ENCODE results near the gene ANKRD12.
"Not testable (repeated sequence)": the region's sequence is repeated elsewhere in the genome, so short reads cannot be mapped to it uniquely, and the experiment has no call there.

The ANKRD12 gene
- total RNA-seq, result 370 reads per million, percentile 97 among the genes with 10 or more reads in this experiment

DNA sequence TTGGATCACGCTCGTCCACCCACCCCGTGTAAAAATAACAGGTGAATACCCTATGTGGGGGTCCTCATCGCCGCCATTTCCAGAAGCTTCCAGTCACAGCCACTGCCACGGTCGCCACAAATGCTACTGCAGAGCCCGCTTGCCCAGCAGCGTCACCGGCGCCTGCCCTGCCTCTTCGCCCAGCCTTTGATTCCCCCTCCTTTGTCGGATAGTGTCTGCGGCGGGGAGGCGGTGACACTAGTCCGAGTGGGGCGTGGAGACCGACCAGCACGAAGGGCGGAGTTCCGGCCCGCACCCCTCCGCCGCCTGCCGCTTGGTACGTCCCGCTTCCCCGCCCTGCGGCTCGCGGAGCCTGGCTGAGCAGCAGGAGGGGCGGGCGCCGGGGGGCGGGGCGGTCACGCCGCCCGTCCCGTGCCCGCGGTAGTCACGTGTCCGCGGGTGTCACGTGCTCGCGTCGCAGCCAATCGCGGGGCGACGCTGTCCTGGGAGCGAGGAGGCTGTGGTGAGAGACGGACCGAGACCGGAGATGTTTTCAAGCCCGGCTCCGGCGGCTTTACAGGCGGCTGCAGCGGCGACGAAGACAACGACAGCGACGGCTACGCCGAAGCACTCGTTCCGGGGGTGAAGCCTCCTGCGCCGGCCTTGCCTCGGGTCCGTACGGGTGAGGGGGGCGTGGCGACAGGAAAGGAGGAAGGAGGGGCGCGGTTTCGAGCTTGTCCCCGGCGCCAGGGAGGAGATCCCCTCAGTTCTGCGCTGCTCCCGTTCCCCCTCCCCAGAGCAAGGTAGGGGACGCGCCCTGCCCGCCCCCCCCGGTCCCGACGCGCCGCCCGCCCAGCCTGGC lies at the start of gene ANKRD12:
TSS of gene ANKRD12 (plus strand) at position 467 of the 841 bp plus-strand sequence. CDS start 45,652 bp downstream, outside the sequence.
- DNase-seq, result peak; percentile 93

DNA sequence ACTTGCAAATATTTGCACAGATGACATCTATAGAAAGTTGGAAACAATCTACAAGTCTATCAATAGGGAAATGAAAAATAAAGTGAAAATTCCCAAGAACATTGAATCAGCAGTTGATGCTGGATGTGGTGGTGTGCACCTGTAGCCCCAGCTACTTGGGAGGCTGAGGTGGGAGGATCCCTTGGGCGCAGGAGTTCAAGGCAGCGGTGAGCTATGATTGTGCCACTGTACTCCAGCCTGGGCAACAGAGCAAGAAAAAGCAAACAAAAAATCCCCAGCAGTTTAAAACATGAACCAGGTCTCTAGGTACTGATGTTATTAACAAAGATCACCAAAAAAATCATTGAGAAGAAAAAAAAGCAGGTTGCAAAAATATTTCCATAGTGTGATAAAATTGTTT lies 49.4 kb upstream of the ANKRD12 start:
- no peak for DNase-seq

DNA sequence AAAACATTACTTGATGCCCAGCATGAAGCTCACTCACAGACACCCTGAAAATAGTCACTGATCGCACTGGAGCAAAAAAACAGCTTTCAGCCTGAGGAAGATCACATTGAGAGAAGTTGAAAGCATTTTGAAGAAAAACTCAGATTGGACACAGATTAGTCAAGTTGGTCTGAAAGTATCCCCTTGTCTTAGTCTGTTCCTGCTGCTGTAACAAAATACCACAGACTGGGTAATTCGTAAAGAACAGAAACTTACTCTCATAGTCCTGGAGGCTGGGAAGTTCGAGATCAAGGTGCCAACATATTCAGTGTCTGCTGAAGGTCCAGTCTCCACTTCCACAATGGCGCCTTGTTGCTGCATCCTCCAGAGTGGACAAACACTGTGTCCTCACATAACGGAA lies 48.3 kb upstream of the ANKRD12 start:
- no peak for DNase-seq

DNA sequence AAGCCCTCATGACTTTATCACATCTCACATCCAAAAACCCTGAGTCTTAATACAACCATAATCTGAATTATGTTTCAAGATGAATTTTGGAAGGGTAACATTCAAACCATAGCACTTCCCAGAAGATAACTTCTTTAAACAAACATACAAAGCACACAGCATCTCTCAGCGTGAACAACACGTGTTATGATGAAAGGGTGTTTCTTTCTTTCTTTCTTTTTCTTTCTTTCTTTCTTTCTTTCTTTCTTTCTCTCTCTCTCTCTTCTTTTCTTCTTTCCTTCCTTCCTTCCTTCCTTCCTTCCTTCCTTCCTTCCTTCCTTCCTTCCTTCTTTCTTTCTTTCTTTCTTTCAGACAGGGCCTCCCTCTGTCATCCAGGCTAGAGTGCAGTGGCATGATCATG lies 47.9 kb upstream of the ANKRD12 start:
- not testable (repeated sequence) for DNase-seq

DNA sequence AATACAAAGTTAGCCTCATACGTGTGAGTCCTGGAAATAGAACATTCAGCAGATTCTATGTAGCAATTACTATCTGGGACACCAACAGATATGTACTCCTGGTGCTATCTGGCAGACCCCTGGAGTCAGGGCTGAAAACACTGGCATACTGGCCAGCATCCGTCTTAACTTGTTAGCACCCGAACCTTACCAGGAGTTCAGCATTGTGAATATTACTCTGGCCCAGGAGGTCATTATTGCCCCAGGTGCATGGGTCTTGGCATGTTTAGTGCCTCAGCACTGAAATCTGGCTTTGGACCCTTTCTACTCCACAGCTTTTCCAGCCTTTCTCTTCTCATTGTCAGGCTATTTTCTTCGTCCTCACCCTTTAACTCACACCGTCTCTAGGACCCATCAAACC lies 46.0 kb upstream of the ANKRD12 start:
- no peak for DNase-seq

DNA sequence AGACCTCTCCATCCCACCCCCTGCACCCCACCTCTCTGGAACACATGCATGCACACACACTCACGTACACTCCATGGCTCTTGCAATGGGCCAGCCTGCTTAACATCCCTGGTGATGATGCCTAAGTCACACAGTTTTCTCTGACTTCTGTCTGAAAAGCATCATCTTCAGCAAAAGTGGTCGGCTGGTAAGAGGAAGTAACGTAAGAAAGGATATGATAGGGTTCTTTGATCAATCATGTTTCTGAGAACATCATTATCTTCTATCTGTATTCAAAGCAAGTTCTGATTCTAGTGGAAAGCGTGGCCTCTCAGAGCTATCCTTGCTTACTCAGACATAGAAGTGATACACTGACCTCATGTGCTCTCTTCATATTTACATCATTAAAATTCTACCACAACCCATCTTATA lies 45.5 kb upstream of the ANKRD12 start:
- peak; percentile 29 for DNase-seq

DNA sequence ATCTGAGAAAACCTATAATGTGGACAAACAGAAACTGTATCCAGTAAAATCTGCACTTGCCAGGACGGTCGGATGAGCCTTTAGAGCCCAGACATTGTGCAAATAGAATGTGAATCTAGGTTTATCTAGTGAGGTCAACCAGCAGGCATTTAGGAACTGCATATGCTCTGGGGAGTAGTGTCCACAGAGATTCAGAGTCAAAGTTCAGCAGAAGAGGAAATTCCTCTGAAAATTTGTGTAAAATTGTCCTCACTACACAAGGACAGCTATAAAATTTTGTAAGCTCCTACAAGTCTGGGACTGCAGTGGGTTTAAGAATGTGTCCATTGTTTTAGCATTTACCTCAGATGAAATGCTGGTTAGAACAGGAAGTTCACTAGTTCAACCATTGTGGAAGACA lies 43.9 kb upstream of the ANKRD12 start:
- no peak for DNase-seq

DNA sequence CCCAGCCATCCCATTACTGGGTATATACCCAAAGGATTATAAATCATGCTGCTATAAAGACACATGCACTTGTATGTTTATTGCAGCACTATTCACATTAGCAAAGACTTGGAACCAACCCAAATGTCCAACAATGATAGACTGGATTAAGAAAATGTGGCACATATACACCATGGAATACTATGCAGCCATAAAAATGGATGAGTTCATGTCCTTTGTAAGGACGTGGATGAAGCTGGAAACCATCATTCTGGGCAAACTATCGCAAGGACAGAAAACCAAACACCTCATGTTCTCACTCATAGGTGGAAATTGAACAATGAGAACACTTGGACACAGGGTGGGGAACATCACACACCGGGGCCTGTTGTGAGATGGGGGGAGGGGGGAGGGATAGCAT lies 43.5 kb upstream of the ANKRD12 start:
- not testable (repeated sequence) for DNase-seq

DNA sequence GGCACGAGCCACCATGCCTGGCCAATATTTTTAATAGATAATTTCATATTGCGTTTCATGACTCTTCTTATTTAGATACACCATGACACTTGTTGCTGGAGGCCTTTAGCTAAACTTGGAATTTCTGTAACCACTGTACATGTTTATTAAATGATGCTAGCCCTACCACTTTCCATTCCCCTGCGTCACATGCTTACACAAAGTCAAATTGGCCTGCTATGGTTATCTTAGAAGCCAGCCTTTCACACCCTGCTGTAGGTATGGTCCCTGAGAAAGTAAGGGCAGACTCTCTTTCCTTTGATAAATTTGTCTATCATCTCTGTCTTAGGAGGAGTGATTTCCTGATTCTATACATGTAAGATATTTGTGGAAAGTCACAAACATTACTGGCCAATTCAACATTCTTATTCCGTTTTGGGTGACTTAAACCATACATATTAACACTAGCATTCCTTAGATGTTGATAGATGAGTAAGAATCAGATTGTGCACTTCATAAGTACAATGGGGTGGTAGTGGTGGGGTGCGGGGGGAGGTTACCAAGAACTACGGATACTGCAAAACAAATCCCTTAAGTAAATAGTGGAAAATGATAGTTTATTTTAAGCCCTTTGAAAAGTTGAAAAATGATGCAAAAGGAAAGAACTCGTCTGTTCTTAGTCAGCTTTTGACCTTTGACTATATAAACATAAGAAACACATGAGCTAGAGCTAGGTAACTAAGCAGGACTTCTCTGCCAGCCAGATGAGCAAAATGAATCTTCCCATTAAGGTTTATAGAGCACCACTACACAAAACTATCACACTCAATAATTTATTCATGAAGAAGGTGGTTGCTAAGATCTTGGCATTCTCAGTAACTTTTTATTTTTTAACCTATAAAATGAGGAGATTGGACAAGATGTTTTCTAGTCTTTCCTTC lies 42.0 kb upstream of the ANKRD12 start:
- no peak for DNase-seq

DNA sequence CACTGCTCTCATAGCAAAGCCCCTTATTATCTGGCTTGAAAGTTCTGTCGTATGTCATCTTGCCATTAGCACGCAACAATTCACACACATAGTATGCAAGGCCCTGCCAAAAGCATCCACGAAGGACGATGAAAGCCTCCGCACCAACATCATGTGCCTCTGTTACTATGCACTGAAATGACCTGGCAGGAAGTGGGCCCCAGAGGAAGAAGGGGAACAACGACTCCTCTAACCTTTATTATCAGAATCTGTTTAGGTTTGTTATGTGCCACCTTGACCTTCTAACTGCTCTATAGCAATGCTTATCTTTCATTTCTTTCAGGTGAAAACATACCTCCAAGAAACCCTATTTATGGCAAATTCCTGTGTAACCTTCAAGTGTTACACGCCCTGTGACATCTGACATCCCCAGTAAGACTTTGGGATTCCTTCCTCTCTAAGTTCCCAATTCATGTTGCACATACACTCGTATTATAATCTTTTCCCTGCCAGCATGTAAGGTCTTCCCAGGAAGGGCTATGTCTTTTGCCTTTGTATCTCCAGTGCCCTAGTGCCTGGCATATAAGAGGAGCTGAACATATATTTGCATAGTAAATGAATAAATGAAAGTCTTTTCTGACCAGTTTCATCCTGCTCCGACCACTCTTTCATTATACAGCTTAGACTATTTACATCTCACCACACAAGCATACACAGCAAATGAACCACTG lies 41.1 kb upstream of the ANKRD12 start:
- DNase-seq, result peak; percentile 34

DNA sequence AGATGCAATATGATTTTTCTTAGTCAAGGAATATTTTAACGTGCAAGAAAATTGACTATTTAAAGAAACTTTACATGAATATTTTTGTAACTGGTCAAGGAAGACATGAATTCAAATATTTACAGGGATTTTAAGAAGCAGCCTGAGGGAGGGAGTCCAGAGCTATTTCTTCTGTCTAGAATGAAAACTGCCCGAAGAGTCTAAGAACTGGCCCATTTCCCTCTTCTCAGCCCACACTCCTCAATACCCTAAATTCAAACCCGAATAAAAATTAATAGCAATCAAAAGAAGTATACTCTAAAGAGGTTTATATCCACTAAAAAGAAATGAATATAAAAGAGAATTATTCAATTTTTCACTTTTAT lies 40.6 kb upstream of the ANKRD12 start:
- DNase-seq, result no peak

DNA sequence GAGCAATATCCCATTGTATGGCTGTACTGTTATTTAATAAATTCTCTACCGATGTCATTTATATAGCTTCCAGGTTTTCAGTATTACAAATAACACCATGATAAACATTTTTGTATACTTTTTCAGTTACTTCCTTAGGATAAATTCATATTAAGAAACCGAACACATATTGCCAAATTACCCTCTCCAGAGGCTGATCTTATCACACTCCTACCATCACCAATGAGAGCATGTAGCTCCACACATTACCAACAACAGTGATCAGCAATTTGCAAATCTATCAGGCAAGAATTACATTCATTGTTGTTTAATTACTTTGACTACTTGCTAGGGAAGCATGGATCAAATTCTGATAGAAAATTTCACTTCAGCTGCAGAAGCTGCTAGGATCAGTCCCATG lies 39.9 kb upstream of the ANKRD12 start:
- no peak for DNase-seq

DNA sequence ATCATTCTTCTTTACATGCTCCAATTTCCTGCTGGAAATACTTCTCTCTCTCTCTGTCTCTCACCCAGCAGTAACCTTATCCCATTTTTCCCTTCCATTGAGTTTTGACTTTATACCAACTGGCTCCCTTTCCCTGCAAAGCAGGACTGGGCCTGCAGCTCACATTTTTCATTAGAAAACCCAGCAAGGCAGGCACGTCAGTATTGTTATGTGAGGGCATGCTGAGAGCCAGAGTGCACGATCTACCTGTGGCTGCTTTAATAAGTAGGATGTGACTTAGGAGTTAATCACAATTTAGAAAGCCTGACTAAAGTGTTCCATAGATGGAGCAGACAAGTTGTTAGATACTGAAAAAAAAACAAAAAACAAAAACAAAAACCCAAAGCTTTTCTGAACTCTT lies 39.2 kb upstream of the ANKRD12 start:
- DNase-seq, result no peak

DNA sequence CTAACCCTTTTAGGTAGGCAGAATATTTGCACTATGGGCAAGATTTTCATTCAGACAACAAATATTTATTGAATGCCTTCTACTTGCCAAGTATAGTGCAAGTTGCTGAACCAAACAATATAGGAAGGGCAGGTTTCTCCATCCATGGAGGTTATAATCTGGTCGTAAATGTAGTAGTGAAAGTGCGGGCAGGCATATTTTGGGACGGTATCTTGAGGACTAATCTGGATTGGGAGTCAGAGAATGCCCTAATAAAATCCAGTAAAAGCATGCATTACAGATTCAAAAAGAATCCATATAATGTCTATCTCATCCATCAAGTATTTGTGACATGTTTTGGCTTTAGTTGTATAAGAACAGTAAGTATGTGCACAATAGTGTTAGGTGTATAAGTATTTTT lies 35.8 kb upstream of the ANKRD12 start:
- DNase-seq, result no peak

DNA sequence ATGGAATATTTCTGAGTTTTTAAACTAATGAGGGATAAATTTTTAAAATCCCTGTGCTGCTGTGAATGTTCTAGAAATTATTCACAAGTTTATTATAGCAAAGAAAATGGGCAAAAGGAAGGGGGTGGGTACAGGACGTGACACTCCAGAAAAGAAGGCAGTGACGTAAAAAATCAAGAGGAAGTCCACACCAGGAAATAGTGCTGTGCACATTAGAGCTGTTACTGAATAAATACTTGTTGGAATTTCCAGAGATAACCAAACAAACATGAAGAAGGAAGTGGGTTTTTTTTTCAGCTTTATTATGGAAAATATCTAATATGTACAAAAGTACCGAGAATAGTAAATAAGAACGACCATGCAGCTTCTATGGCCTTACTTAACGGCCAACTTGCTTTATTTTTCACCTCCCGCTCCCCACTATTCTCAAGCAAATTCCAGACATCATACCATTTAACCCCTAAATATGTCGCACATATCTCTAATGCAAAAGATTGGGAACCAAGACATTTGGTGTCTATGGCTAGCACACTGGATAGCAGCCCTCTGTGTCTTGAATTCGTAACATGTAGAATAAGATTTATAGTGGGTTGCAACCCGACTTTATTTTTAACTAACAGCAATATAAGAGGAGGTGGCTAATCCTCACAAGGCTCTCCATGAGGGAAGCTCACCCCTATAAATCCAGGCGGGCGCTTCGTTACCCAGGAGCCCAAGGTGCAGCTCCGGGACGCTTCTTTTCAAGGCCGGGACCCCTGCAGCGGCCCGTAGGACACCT lies 34.7 kb upstream of the ANKRD12 start:
- no peak for DNase-seq

DNA sequence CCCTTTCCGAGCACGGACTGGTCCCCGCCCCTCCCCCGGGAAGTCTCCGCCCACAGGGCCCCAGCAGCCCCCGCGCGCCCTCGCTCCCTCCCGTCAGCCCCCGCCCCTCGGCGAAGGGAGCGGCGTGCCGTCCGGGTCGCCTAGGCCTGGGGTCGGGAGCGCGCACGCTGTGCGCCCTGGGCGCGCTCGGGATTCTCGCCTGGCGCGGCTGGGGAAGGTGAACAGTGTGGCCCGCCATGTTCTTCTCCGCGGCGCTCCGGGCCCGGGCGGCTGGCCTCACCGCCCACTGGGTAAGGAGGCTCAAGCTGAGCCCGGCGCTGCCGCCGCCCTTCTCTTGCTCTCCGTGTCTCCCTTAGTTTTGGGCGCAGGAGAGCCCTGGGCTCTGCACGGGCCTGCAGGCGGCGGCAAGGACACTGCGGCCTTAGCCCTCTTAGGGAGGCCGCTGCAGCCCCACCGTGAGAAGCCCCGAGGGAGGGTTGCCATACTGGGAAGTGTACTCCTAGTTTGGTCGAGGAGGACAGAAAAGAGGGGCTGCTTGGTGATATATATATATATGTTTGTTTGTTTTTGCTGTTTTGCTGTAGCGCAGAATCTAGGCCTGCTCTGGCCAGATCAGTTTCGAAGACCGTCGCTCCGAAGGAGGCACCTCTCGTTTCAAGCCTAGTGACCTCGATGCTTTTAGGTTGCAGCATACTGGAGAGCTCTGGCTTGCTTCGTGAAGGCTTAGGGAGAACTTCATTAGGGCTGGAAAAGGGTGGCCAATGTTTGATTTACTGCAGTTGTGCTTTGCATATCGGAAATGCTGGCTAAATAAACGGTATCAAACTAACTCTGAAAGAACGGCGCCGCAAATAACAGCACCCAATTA lies 33.8 kb upstream of the ANKRD12 start, which contains the start of gene NDUFV2:
TSS of gene NDUFV2 (plus strand) at position 192 of the 868 bp plus-strand sequence. CDS start at position 237, 45 bp downstream.
- peak; percentile 96 for DNase-seq

DNA sequence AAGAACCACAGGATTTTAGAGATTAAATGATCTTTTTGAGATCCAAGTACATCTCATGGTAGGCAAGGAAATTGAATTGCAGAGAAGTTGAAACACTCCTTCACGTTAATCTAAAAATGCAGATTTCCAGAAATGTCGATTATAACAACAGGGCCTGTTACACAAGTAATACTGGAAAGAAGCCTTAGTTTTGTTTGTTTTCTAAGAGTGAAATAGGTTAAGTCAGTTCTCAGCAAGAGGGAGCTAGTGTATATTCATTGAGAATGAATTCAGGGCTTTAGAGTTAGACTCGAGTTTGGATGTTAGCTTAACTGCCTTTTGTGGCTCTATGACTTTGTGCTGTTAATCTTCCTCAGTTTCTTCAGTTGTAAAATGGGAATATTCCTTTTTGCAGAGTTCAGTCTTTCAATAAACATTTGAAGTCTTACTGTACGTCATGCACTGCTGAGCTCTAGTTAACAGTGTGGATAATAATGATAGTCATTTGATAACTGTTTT lies 33.2 kb upstream of the ANKRD12 start:
- no peak for DNase-seq

DNA sequence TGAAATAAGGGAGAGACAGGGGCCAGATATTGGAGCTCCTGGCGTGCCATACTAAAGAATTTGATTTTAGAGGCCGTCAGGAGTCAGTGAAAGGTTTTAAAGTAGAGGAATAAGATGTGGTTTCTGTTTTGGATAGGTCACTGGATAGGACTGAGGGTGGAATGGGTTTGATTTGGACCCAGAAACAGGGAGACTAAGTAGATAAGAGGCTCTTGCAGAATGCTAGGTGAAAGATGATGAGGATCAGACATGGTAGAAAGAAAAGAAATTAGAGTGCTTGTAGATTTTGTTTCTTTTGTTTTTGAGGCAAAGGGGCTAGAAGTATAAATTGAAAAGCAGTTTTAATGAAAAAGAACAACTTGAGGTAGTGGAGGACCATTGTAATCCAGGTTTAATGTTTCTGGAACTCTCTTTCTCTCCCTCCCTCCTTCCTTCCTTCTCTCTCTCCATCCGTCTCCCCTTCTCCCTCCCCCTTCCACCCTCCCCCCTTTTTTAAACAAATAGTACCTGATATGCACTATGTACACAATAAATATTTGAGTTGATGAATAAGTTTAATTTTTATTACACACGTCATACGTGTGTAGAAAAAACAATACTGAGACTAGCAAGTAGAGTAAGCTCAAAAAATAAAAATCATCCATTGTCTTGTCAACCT lies 32.2 kb upstream of the ANKRD12 start:
- DNase-seq, result no peak

DNA sequence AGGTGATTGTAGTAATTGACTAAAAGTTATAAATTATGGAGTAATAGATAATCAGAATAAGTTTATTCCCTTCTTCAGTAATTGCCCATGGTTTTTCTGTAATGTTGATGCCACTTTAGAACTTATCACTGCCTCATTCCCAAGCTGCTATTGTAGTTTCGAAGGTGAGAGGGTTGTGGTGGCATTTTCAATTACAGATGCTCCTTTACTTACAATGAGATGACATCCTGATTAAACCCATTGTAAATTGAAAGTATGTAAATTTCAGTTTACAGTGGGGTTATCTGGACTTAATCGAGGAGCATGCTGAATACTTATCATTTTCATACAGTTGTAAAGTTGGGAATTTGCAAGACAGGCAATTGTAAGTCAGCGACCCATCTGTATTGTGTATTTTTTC lies 31.2 kb upstream of the ANKRD12 start:
- no peak for DNase-seq

DNA sequence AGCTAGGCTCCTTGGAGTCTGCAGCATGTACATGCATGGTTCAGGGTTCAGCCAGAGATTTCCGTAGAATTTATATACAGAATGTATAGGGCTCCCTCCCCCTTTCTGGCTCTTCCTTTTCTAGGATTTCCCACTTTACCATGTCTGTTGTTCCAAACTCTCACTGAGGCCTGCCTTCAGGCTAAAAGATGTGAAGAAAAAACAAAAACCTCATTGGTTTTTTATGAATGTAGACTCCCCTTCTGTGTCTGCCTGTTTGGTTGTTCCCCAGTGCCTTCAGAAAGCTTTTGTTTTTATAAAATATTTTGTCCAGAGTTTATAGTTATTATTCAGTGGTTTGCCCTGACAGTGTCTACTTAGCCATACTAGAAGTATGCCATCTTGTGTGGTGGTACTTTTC lies 30.5 kb upstream of the ANKRD12 start:
- no peak for DNase-seq
